SK-N-SH treated with all-trans-retinoic acid at 6 μM for 48 hours (cell line): ENCODE results near the gene CYP27C1.

Experiments used
- TF ChIP-seq, protein P1 (sequence below): fragments of 250-450 bp; sonication (Bioruptor Pico); IDR thresholded peaks from 2 replicates; pipeline ENCODE4 v1.8.0; 2020; ENCODE audit warnings: mild to moderate bottlenecking, moderate library complexity, borderline replicate concordance
- TF ChIP-seq, protein P2 (sequence below): fragments of 250-450 bp; sonication (Bioruptor Pico); IDR thresholded peaks from 2 replicates; pipeline ENCODE4 v1.5.0; 2020; ENCODE audit warnings: mild to moderate bottlenecking, moderate library complexity

DNA sequence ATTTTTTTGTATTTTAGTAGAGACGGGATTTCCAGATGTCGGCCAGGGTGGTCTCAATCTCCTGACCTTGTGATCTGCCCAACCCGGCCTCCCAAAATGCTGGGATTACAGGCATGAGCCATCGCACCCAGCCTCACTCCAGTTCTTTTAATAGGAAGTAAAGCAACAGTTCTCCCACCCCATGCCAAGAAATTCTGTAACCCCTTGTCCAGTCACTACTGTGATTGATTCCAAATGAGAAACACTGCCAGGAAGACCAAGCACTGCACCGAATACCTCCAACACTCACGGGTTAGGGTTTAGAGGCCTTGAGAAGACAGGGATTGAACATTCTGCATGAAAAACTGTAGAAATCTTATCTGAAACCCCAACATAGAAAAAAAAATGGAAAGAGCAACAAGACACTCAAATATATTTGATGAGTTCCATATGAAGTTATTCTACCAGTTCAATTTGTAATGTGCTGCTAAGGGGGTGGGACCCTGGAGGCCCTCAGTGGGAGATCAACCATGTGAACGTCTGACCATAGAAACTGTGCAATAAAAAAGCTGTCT, 65.0 kb downstream of the CYP27C1 start:
- TF ChIP-seq, protein P1, sequence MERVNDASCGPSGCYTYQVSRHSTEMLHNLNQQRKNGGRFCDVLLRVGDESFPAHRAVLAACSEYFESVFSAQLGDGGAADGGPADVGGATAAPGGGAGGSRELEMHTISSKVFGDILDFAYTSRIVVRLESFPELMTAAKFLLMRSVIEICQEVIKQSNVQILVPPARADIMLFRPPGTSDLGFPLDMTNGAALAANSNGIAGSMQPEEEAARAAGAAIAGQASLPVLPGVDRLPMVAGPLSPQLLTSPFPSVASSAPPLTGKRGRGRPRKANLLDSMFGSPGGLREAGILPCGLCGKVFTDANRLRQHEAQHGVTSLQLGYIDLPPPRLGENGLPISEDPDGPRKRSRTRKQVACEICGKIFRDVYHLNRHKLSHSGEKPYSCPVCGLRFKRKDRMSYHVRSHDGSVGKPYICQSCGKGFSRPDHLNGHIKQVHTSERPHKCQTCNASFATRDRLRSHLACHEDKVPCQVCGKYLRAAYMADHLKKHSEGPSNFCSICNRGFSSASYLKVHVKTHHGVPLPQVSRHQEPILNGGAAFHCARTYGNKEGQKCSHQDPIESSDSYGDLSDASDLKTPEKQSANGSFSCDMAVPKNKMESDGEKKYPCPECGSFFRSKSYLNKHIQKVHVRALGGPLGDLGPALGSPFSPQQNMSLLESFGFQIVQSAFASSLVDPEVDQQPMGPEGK (CRISPR knock-in tag), result no peak
- TF ChIP-seq, protein P2, sequence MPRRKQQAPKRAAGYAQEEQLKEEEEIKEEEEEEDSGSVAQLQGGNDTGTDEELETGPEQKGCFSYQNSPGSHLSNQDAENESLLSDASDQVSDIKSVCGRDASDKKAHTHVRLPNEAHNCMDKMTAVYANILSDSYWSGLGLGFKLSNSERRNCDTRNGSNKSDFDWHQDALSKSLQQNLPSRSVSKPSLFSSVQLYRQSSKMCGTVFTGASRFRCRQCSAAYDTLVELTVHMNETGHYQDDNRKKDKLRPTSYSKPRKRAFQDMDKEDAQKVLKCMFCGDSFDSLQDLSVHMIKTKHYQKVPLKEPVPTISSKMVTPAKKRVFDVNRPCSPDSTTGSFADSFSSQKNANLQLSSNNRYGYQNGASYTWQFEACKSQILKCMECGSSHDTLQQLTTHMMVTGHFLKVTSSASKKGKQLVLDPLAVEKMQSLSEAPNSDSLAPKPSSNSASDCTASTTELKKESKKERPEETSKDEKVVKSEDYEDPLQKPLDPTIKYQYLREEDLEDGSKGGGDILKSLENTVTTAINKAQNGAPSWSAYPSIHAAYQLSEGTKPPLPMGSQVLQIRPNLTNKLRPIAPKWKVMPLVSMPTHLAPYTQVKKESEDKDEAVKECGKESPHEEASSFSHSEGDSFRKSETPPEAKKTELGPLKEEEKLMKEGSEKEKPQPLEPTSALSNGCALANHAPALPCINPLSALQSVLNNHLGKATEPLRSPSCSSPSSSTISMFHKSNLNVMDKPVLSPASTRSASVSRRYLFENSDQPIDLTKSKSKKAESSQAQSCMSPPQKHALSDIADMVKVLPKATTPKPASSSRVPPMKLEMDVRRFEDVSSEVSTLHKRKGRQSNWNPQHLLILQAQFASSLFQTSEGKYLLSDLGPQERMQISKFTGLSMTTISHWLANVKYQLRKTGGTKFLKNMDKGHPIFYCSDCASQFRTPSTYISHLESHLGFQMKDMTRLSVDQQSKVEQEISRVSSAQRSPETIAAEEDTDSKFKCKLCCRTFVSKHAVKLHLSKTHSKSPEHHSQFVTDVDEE (CRISPR knock-in tag), result no peak
